ENCODE results near the gene RBM20. TPM values are rescaled to one million over a fixed set of nuclear protein-coding genes. Genes with fewer than 3 reads are reported as not detected.

The RBM20 gene
- total and polyA plus RNA-seq, 2 of the 13 experiments (the other 11 are each of a cell fraction or from before 2014, with no cell fraction given) = 0.02 to 0.22 TPM

DNA sequence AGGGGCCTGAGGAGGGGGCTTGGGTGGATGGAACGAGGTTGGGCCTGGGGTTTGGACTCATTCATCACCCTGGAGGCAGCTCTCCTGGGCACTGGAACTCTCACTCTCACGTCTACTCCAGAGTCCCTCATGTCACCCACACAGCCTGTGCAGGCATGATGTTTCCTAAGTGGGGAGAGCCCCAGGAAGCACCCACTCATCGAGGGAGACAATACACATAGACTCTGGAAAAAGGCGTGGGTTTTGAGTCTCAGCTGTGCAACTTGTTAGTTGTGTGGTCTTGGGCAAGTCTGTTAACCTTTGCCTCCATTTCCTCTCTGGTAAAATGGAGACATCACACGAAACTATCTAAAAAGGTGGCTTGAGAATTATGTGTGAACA is 25.9 kb upstream of the RBM20 start:
- Histone ChIP-seq H3K9me3 (ENCODE audit: low read length) (no peaks in the 10 kb centered on the region), H3K4me1 (ENCODE audit: insufficient read depth, low read length) (no peaks in the 10 kb centered on the region), H3K4me3 (replicated peaks in 1 of 3; ENCODE audit: insufficient read depth in 1 of 3, low read depth in 2 of 3, low read length in 3 of 3) (no peak overlapping the region), H4K20me1 (ENCODE audit: insufficient read depth, low read length) (no peaks in the 10 kb centered on the region), H3K9ac (ENCODE audit: insufficient read depth, low read depth, low read length) (no peak overlapping the region), H3K27me3 (ENCODE audit: control insufficient read depth in 1 of 2, insufficient read depth in 2 of 2, low read length in 2 of 2) (no peaks in the 10 kb centered on the region), H2AFZ (ENCODE audit: low read length) (no peak overlapping the region), H3K27ac (ENCODE audit: extremely low read length, insufficient read depth, low read length) (no peak overlapping the region), H3K4me2 (ENCODE audit: low read depth, low read length) (no peak overlapping the region), H3K36me3 (replicated peaks in 1 of 2; ENCODE audit: control insufficient read depth in 1 of 2, insufficient read depth in 2 of 2, low read length in 2 of 2) (no peaks in the 10 kb centered on the region), H3K79me2 (ENCODE audit: insufficient read depth, low read length) (no peaks in the 10 kb centered on the region)
- intact Hi-C loops (cut with micrococcal nuclease; ENCODE audit: unreplicated experiment) (no loop called here), in situ Hi-C loops (cut with HindIII; ENCODE audit: extremely low pct_ligation_motif_present, low pct_unique_long_range_greater_than_20kb) (loop anchor here (25.0 kb wide), 1 partner anchor 269 kb away; no protein-coding TSS in a partner anchor)
- no peak for TF ChIP-seq ZNF432 (CRISPR knock-in tag; IDR thresholded peaks at IDR 0.05; ENCODE audit: borderline replicate concordance)
- TF ChIP-seq NONO (IDR thresholded peaks at IDR 0.05) = no peak
- no peak for TF ChIP-seq NONO (CRISPR knock-in tag; conservative IDR thresholded peaks at IDR 0.05)
- TF ChIP-seq PRPF4 (IDR thresholded peaks at IDR 0.05; ENCODE audit: low read depth, low read length, poor library complexity, severe bottlenecking) = no peak
- FAIRE-seq (no peak), ATAC-seq (no peak), DNase-seq (ENCODE audit: low spot score) (no peak)
- WGBS (ENCODE audit: low lambda C conversion rate) = 5% methylated on average over 5 of the region's 5 CpGs
- BruUV-seq (replicated peaks) = no TSS peak
- CTCF ChIA-PET (ENCODE audit: low intra/inter-chr PET ratio, low total read pairs) = no interaction called here
- POLR2A ChIA-PET = no interaction called here

GRCh38 chr10:110619514-110620397 is 24.4 kb upstream of the RBM20 start:
- no peaks in the 10 kb centered on the region for H3K27me3 ChIP-seq (ENCODE audit: control insufficient read depth in 1 of 2, insufficient read depth in 2 of 2, low read length in 2 of 2)
- 40% methylated on average over 3 of the region's 3 CpGs for WGBS (ENCODE audit: low lambda C conversion rate)
- no peak overlapping the region for H3K27ac ChIP-seq (ENCODE audit: extremely low read length, insufficient read depth, low read length)
- H3K4me1 ChIP-seq (ENCODE audit: insufficient read depth, low read length) = no peaks in the 10 kb centered on the region
- H3K9me3 ChIP-seq (ENCODE audit: low read length) = no peaks in the 10 kb centered on the region
- DNase-seq (ENCODE audit: low spot score) (no peak), FAIRE-seq (no peak), ATAC-seq (no peak)
- no peaks in the 10 kb centered on the region for H4K20me1 ChIP-seq (ENCODE audit: insufficient read depth, low read length)
- POLR2A ChIA-PET = no interaction called here
- no peaks in the 10 kb centered on the region for H3K79me2 ChIP-seq (ENCODE audit: insufficient read depth, low read length)
- no TSS peak for BruUV-seq (replicated peaks)
- no peak overlapping the region for H2AFZ ChIP-seq (ENCODE audit: low read length)
- no peak overlapping the region for H3K9ac ChIP-seq (ENCODE audit: insufficient read depth, low read depth, low read length)
- no peaks in the 10 kb centered on the region for H3K36me3 ChIP-seq (replicated peaks in 1 of 2; ENCODE audit: control insufficient read depth in 1 of 2, insufficient read depth in 2 of 2, low read length in 2 of 2)
- no peak overlapping the region for H3K4me2 ChIP-seq (ENCODE audit: low read depth, low read length)
- CTCF ChIA-PET (ENCODE audit: low intra/inter-chr PET ratio, low total read pairs) = no interaction called here
- intact Hi-C loops (cut with micrococcal nuclease; ENCODE audit: unreplicated experiment) (no loop called here), in situ Hi-C loops (cut with HindIII; ENCODE audit: extremely low pct_ligation_motif_present, low pct_unique_long_range_greater_than_20kb) (loop anchor here (25.0 kb wide), 1 partner anchor 268 kb away; no protein-coding TSS in a partner anchor)
- TF ChIP-seq IRF1 (CRISPR knock-in tag; IDR thresholded peaks at IDR 0.05; ENCODE audit: low read depth) (no peak), ZNF543 (CRISPR knock-in tag; IDR thresholded peaks at IDR 0.05) (no peak), ZNF530 (CRISPR knock-in tag; IDR thresholded peaks at IDR 0.05; ENCODE audit: low read depth) (no peak), POLR2G (IDR thresholded peaks at IDR 0.05; ENCODE audit: low read depth, low read length) (no peak), PAF1 (CRISPR knock-in tag; IDR thresholded peaks at IDR 0.05) (no peak), AHR (CRISPR knock-in tag; IDR thresholded peaks at IDR 0.05) (no peak)
- TF ChIP-seq, protein P1, sequence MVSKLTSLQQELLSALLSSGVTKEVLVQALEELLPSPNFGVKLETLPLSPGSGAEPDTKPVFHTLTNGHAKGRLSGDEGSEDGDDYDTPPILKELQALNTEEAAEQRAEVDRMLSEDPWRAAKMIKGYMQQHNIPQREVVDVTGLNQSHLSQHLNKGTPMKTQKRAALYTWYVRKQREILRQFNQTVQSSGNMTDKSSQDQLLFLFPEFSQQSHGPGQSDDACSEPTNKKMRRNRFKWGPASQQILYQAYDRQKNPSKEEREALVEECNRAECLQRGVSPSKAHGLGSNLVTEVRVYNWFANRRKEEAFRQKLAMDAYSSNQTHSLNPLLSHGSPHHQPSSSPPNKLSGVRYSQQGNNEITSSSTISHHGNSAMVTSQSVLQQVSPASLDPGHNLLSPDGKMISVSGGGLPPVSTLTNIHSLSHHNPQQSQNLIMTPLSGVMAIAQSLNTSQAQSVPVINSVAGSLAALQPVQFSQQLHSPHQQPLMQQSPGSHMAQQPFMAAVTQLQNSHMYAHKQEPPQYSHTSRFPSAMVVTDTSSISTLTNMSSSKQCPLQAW (CRISPR knock-in tag; IDR thresholded peaks at IDR 0.05) = no peak
- no peak overlapping the region for H3K4me3 ChIP-seq (replicated peaks in 1 of 3; ENCODE audit: insufficient read depth in 1 of 3, low read depth in 2 of 3, low read length in 3 of 3)
